ENCODE measurements around the gene KLHL5.
"Not testable (repeated sequence)": the region's sequence is repeated elsewhere in the genome, so short reads cannot be mapped to it uniquely, and the experiment has no call there.

The KLHL5 gene

DNA sequence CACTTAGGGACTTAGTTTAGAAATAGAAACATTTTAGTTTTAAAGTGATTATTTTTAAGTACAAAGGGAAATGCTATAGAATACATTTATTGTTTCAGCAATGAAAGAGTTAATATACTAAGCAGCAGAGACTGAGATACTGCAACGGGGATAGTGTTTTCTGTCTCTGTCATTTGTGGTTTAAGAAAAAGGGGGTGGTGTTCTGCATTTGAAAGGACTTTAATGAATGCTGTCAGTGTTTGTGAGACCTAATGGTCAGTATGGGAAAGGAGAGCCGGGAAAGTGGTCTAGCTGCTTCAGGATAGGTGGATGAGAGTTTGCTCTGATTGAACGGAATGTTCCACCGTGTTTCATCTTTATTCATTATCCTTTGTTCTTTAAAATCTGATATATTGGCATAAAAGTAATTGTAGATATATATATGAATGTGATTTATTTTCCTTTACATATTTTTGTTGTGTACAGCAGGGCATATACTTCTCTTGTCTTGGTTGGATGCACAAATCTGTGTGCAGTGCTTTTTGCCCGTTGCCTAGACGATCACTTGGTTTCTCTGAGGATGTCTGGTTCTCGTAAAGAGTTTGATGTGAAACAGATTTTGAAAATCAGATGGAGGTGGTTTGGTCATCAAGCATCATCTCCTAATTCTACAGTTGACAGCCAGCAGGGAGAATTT is at the start of gene KLHL5:
Gene KLHL5, plus strand, starts transcription at position 139 of the 676 bp plus-strand sequence. Its CDS starts 421 bp downstream, at position 560.
- DNase-seq = no peak

GRCh38 chr4:39014028-39014427 is 48.0 kb upstream of the KLHL5 start:
- no peak for DNase-seq

GRCh38 chr4:39020130-39020529 is 41.9 kb upstream of the KLHL5 start:
- no peak for DNase-seq

- DNase-seq = no peak
These were observed 40.4 kb upstream of the KLHL5 start for GRCh38 chr4:39021631-39022030.

- DNase-seq = no peak
These were observed 39.8 kb upstream of the KLHL5 start for GRCh38 chr4:39022241-39022640.

GRCh38 chr4:39023059-39023458 is 39.0 kb upstream of the KLHL5 start:
- DNase-seq = no peak

DNA sequence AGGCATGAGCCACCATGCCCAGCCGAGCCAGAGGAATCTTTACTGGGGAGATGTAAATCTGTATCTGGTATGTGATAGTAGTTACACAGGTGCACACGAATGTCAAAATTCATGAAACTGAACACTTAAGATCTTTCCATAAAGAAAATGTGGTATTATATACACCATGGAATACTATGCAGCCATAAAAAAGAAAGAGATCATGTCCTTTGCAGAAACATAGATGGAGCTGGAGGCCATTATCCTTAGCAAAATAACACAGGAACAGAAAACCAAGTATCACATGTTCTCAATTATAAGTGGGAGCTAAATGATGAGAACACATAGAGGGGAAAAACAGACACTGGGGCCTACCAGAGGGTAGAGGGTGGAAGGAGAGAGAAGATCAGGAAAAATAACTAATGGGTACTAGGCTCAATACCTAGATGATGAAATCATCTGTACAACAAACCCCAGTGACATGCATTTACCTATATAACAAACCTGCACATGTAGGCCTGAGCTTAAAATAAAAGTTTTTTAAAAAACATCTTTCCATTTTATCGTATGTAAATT is 37.6 kb upstream of the KLHL5 start:
- no peak for DNase-seq

GRCh38 chr4:39025552-39026085 is 36.4 kb upstream of the KLHL5 start:
- DNase-seq = no peak

DNA sequence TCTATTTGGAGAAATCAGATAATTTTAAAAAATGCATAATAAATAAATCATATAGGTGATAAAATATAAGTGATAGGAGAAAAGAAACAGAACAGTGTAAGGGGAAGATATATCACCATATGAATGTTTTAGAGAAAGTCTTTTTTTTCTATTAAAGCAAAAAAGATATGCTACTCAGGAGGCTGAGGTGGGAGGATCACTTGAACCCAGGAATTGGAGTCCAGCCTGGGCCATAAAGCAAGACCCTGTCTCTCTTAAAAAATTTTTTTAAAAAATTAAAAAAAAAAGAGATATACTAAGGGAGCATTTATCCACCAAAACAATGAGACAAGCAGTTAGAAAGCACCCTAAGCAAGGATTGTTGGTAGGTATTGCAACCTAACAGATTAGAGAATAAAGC is 35.9 kb upstream of the KLHL5 start:
- no peak for DNase-seq

DNA sequence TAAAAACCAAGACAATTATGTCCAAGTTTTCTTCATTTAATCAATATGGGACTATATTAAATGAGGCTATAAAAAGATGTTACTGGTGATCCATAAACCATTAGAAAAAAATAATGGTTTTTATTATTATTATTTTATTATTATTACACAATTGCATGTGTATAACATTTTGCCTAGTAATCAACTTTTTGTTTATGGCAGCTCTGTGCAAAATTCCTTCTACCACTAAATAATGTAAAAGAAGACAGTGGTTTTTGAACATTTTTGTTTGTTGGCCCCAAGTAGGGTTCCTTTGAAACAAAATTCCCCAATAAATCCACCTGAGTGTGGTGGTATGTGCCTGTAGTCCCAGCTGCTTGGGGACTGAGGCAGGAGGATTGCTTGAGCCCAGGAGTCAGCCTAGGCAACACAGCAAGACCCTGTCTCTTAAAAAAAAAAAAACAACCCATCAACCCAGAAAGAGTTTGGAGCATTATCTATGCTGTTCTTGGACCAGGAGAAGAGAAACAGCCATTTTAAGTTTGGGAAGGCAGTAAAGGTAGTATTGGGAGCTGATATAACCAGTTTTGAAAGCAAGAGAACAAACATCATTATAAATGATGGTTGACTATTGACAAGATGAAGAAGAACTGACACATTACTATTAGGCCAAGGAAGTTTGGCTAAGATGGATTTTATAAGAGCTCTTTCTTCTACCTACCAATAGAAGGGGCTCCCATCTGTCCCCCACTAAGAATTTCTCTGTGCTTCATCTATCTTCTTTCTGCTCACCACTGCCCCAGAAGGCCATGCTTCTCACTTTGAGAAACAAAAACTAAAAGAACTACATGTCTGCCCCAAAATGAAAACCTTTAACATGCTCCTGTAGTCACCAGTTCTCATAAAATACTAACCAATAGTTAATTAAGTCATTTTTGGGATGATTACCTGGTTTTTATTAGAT is 32.0 kb upstream of the KLHL5 start:
- no peak for DNase-seq

- DNase-seq = no peak
These were observed 31.3 kb upstream of the KLHL5 start for GRCh38 chr4:39030725-39031124.

GRCh38 chr4:39031590-39032020 is 30.4 kb upstream of the KLHL5 start:
- not testable (repeated sequence) for DNase-seq

DNA sequence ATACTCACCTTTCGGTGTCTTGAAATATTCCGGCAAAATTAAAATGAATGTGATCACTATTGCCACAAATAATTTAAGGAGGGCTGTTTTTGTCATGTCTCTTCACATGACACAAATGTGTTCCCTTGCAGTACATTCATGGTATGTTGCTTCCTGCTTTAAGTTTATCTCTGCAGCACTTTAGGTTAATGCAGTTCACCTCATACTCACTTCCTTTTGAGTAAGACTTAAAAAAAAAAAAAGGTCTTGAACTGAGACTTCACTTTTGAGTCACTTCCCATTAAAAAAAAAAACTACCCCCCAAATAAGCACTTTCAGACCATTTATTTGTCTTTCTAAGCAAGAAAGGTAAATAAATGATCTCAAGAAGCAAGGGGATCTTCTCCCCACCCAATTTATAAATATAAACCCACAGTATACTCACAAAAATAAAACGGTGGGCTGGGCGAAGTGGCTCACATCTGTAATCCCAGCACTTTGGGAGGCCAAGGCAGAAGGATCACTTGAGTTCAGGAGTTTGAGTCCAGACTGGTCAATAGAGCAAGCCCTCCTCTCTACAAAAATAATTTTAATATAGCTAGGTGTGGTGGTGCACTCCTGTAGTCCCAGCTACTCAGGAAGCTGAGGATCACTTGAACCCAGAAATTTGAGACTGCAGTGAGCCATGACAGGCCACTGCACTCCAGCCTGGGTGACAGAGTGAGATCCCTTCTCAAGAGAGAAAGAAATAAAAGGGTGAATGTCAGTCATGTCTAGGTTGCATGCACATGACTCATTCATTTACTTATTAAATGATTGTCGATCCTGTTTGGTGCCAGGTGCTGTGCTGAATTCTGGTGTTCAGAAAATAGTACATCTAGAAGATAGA is 29.6 kb upstream of the KLHL5 start, which contains the start of gene TMEM156:
Gene TMEM156, minus strand, starts transcription at position 192 of the 868 bp plus-strand sequence. Its CDS starts 96 bp downstream, at position 96.
- peak in 1 of 2 experiments; percentile 8 for DNase-seq

GRCh38 chr4:39036172-39036571 is 25.9 kb upstream of the KLHL5 start:
- no peak for DNase-seq

- no peak for DNase-seq
These were observed 24.6 kb upstream of the KLHL5 start for GRCh38 chr4:39037491-39037825.

- no peak for DNase-seq
These were observed 24.1 kb upstream of the KLHL5 start for GRCh38 chr4:39037941-39038340.

DNA sequence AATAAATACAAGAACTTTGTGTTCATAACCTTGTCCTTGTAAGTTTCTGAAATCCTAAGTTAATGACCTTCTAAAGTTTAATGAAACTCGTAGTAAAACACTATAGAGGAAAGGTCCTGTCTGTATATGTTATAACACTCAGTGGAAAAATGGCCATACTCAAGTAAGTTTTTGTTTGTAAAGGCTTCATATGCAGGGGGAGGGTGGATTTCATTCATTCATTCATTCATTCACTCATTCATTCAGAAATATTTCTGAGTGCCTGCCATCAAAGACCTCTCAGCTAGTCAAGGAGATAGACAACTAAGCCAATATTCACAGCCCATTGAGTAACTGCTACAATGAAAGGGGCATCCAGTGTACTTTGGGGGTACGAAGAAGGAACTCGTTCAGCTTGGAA is 22.9 kb upstream of the KLHL5 start:
- no peak for DNase-seq

- no peak for DNase-seq
These were observed 19.7 kb upstream of the KLHL5 start for GRCh38 chr4:39042366-39042765.

DNA sequence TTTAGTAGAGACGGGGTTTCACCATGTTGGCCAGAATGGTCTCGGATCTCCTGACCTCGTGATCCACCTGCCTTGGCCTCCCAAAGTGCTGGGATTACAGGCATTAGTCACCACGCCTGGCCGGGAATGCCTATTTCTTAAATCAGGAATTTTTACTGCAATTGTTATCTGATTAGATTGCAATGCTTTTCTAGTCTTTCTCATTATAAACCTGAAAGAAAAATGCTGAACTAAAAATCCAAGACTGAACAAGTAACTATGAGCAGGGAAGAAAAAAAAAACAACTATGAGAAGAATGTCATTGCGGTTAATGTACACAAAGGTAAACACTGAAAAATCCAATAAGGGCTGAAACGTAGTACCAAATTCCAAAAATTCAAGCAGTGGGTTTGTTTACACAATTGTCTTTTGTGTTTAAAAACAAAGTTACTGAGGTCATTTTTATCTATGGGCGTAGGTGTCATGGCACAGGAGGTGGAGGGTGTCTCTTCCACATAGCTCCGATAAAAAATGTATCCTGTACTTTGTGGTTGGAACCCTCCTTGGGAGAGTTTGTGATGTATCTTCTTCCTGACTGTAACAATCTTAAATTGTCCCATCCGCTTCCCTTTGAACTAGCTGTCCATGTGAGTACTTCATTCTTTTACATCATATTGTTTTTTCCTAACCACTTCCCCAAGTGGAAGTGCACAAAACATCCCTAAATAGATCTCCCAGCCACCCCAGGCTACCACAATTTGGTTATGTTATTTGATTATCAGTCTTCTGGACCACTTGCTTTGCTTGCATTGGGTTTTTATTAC is 18.8 kb upstream of the KLHL5 start:
- no peak for DNase-seq

DNA sequence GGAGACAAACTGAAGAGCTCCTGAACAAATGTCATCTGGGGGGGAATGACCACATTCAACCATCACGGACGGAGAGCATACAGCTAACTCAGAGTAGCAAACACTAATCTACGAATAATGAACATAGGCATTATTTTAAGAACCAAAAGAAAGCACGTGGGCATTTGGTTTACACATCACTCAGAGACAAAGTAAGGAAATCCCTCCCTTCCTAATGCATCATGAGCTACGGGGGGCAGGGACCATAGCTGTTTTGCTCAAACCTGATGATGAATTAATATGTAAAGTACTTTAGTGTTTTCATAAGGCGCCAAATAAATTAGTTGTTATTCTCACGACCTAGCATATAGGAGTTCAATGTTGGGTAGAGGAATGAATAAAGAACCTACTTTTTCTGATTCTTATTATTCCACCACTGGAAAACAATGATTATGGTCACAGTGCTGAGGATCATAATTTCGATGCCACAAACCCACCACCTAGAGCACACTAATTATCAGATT is 18.1 kb upstream of the KLHL5 start:
- DNase-seq = no peak

GRCh38 chr4:39044364-39044955 is 17.6 kb upstream of the KLHL5 start:
- peak; percentile 97 for DNase-seq

Data from activated CD4-positive, alpha-beta T cell treated with anti-CD3 and anti-CD28 coated beads, Interleukin-2, amount 50 U/mL, for 4 hours (primary cell).